RWPE1 (cell line): ENCODE data around the gene EEF2K.
"Not testable (repeated sequence)": the region's sequence is repeated elsewhere in the genome, so short reads cannot be mapped to it uniquely, and the experiment has no call there.

Source experiments
- CTCF ChIA-PET: fragments of 350-600 bp; sonication (Branson Sonifier 250); formaldehyde crosslinking; extraction: SDS; loops from one replicate; lab custom pipeline; 2021; lab: Yijun Ruan, JAX
- POLR2A ChIA-PET: fragments of 400-600 bp; formaldehyde crosslinking; extraction: SDS; loops from one replicate; lab custom pipeline; 2020; ENCODE audit warnings: antibody characterized with exemption; ENCODE audit not compliant: low non-redundant PET; lab: Yijun Ruan, JAX
- DNase-seq: peaks from one replicate; pipeline ENCODE4 v3.0.0; 2012; ENCODE audit warnings: low spot score
- H3K27ac ChIP-seq: fragments of 450-650 bp; 2 replicates; pipeline ENCODE4 v1.5.1; 2017
- CTCF ChIP-seq: fragments of 450-650 bp; conservative IDR thresholded peaks from 2 replicates; pipeline ENCODE4 v1.5.1; 2017; ENCODE audit warnings: low read depth, mild to moderate bottlenecking

The EEF2K gene

GRCh38 chr16:22165508-22166285 is 40.4 kb upstream of the EEF2K start:
- TF ChIP-seq CTCF: no peak
- no peak overlapping the region for H3K27ac ChIP-seq
- CTCF ChIA-PET: no interaction called here
- DNase-seq: no peak
- POLR2A ChIA-PET: no interaction called here

DNA sequence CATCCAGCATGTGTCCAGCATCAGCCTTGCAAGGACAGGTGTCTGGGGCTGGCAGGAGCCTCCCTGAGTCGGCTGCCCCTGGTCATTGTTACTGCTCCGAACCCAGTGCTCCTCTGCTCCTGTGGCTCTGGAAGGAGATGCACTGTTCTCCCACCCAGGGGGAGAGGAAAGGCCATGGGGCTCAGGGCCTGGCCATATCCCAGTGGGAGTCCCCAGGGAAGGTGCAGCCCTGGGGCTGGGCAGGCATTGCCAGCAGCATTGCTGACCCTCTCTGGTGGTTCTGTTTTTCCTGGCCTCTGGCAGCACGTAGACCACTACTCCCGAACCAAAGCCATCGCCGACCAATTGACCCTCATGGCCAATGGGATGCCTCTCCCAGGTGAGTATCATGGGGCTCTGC is 34.1 kb upstream of the EEF2K start:
- no peak overlapping the region for H3K27ac ChIP-seq
- TF ChIP-seq CTCF: no peak
- no peak for DNase-seq
- CTCF ChIA-PET: no interaction called here
- POLR2A ChIA-PET: no interaction called here

DNA sequence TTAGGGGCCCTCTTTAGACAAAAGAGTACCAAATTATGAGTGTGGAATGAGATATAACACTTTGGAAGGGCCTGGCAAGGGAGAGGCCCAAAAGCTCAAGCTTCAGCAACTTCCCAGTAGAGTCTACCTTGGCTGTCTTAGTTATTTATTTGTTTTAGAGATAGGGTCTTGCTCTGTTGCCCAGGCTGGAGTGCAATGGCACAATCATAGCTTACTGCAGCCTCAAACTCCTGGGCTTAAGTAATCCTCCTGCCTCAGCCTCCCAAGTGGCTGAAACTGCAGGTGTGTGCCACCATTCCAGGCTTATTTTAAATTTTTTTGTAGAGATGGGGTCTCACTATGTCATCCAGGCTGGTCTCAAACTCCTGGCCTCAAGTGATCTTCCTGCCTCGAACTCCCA is 33.4 kb upstream of the EEF2K start:
- CTCF ChIA-PET, POLR2A ChIA-PET, H3K27ac ChIP-seq, DNase-seq: not testable (repeated sequence)

DNA sequence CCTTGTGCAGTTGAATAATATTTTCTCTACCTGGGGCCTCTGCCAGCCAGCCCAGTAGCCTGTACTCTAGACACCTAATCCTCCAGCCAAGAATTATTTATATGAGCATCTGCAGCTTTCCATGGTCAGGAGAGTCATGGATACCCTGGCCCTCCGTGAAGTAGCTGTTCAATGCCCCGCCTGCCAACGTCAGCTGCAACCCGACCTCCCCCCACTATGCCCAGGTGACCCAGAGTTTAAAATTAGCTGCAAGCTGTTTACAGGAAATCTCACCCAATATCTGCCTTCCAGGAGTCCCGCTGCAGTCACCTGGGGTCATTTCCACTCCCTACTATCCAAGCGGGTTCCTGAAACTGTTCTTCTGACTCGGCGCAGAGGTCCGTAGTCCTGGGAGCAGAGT is 31.4 kb upstream of the EEF2K start:
- no peak overlapping the region for H3K27ac ChIP-seq
- ChIA-PET CTCF (interaction anchor here (0.5 to 1.3 kb wide), 3 partner anchors 15 to 97 kb away, joined by 3 to 5 read pairs (median 3); no protein-coding TSS in a partner anchor), POLR2A (interaction anchor here (0.5 kb wide), 1 partner anchor 28 kb away, joined by 3 read pairs; no protein-coding TSS in a partner anchor)
- no peak for DNase-seq
- no peak for TF ChIP-seq CTCF

- no peak overlapping the region for H3K27ac ChIP-seq
- TF ChIP-seq CTCF: no peak
- CTCF ChIA-PET: no interaction called here
- POLR2A ChIA-PET: no interaction called here
- no peak for DNase-seq
Observed at GRCh38 chr16:22177968-22178930, 27.8 kb upstream of the EEF2K start.

DNA sequence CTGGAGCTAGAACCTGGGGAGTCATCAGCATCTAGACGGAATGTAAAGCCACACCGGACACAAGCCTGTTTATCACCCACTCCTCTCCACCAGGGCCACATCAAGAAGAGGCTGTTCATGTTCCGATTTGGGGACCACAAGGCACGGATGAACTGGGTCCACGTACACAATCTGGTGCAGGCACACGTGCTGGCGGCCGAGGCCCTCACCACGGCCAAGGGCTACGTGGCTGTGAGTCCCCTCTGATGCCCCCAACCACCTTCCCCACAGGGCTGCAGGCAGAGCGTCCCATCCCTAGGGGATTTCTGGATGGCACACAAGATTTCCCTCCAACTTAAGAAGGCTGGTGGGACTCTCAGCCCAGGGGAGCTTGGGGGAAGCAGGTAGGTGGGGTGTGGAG is 24.7 kb upstream of the EEF2K start:
- ChIA-PET CTCF (interaction anchor here (0.7 to 1.1 kb wide), 2 partner anchors 17 to 104 kb away, joined by 3 read pairs; no protein-coding TSS in a partner anchor), POLR2A (no interaction called here)
- DNase-seq: no peak
- TF ChIP-seq CTCF: no peak
- no peak overlapping the region for H3K27ac ChIP-seq
